Lung (tissue), 12 donors: ENCODE results near the gene CATSPER4. TPM values are rescaled to one million over a fixed set of nuclear protein-coding genes. Genes with fewer than 3 reads are reported as not detected.
A peak's percentile ranks its signal among the peaks of the same experiment; 100 is the strongest.

Experiments used
- ATAC-seq: fragments of 200-7000 bp; cut with Tn5 transposase; one replicate; pipeline ENCODE4 v1.9.1; 2020; ENCODE audit warnings: moderate number of reproducible peaks; ENCODE audit not compliant: insufficient read depth, low FRiP score
- DNase-seq, 3 donors: peaks; one replicate each; pipeline ENCODE4 v3.0.0-alpha.2; 2013 to 2017
- H3K27ac ChIP-seq, 2 donors: one replicate each; pipeline ENCODE4 v1.5.1; 2013; ENCODE audit warnings: mild to moderate bottlenecking in 2 of 2, moderate library complexity in 2 of 2, control low read depth in 1 of 2, inconsistent platforms in 1 of 2, low read depth in 1 of 2, low read length in 1 of 2
- H3K27me3 ChIP-seq, 3 donors: one replicate each; pipeline ENCODE4 v1.5.1; 2013; ENCODE audit warnings: low read length in 2 of 3; ENCODE audit not compliant: control insufficient read depth in 3 of 3, insufficient read depth in 3 of 3
- H3K36me3 ChIP-seq, 4 donors: one replicate each; pipeline ENCODE4 v1.5.1; 2013; ENCODE audit warnings: low read length in 4 of 4, mild to moderate bottlenecking in 1 of 4, moderate library complexity in 1 of 4; ENCODE audit not compliant: control insufficient read depth in 4 of 4, insufficient read depth in 4 of 4
- H3K4me1 ChIP-seq, 5 donors: one replicate each; pipeline ENCODE4 v1.5.1; 2013; ENCODE audit warnings: low read length in 5 of 5, mild to moderate bottlenecking in 2 of 5, moderate library complexity in 1 of 5; ENCODE audit not compliant: control insufficient read depth in 5 of 5, insufficient read depth in 5 of 5
- H3K4me3 ChIP-seq: one replicate; pipeline ENCODE4 v1.5.1; 2013; ENCODE audit warnings: mild to moderate bottlenecking, control low read depth, moderate library complexity
- H3K9ac ChIP-seq, 2 donors: one replicate each; pipeline ENCODE4 v1.5.1; 2013; ENCODE audit warnings: low read length in 2 of 2, control low read depth in 1 of 2; ENCODE audit not compliant: insufficient read depth in 1 of 2
- H3K9me3 ChIP-seq, 4 donors: one replicate each; pipeline ENCODE4 v1.5.1; 2013; ENCODE audit warnings: low read length in 3 of 4, mild to moderate bottlenecking in 1 of 4, moderate library complexity in 1 of 4; ENCODE audit not compliant: control insufficient read depth in 4 of 4, insufficient read depth in 3 of 4
- CTCF ChIP-seq: IDR thresholded peaks from 2 replicates; pipeline ENCODE4 v1.5.1; 2012; ENCODE audit warnings: mild to moderate bottlenecking; ENCODE audit errors: control extremely low read depth, extremely low read depth
- WGBS, 2 donors: extraction: QIAGEN DNeasy Blood & Tissue Kit; methylation state at CpG; one replicate each; pipeline ENCODE4 v1.1.7; 2013; 5-methylcytosine and 5-hydroxymethylcytosine counted together
- polyA plus RNA-seq, 2 donors: library from polyadenylated mRNA; stranded (reverse); fragments of 200-250 nt; gene quantifications; one replicate each; pipeline ENCODE4 v1.2.1, GENCODE V29; 2013
- total RNA-seq, 2 donors: library from RNA; depleted of rRNA in 1 of 2; stranded (reverse); fragments of >200 nt in 1 of 2; gene quantifications; one replicate each; pipeline ENCODE4 v1.2.1, GENCODE V29; 2014 to 2021
- donor health status: control.
- donor health status: control.
- donor health status: Bipolar disorder and iron deficiency.
- donor health status: healthy.
- donor health status: DM: yes; HTN: yes; CAD: no.

The CATSPER4 gene
- total and polyA plus RNA-seq, 4 donors = not detected

GRCh38 chr1:26164036-26164860 is 26.2 kb upstream of the CATSPER4 start:
- TF ChIP-seq CTCF = peak; percentile 50
- Histone ChIP-seq H3K4me3 (no peak overlapping the region), H3K36me3 (no peaks in the 10 kb centered on the region), H3K27ac (peak overlapping the region in 1 of 2 donors; percentile 82), H3K27me3 (no peaks in the 10 kb centered on the region), H3K9me3 (no peaks in the 10 kb centered on the region), H3K4me1 (peaks cover 0 to 30% (median 5%) of the 10 kb centered on the region in 5 donors), H3K9ac (no peak overlapping the region)
- peak; percentile 42 for ATAC-seq
- peak; percentile 50 to 69 (median 55) for DNase-seq
- 13 to 16% methylated on average over 64 to 72 of the region's 72 CpGs for WGBS, 2 donors

GRCh38 chr1:26164861-26165842 is 25.2 kb upstream of the CATSPER4 start:
- H3K36me3 ChIP-seq = no peaks in the 10 kb centered on the region
- DNase-seq (peak in 2 of 3 donors; percentile 52 to 55), ATAC-seq (no peak)
- H3K27me3 ChIP-seq = no peaks in the 10 kb centered on the region
- no peak for TF ChIP-seq CTCF
- H3K4me1 ChIP-seq = peaks cover 0 to 26% (median 5%) of the 10 kb centered on the region in 5 donors
- no peak overlapping the region for H3K4me3 ChIP-seq
- no peak overlapping the region for H3K27ac ChIP-seq
- no peaks in the 10 kb centered on the region for H3K9me3 ChIP-seq
- no peak overlapping the region for H3K9ac ChIP-seq
- WGBS, 2 donors = 64 to 67% methylated on average over 19 of the region's 19 CpGs

GRCh38 chr1:26166719-26167281 is 23.6 kb upstream of the CATSPER4 start:
- DNase-seq (no peak), ATAC-seq (no peak)
- 79 to 87% methylated on average over 4 of the region's 4 CpGs for WGBS, 2 donors
- Histone ChIP-seq H3K27me3 (no peaks in the 10 kb centered on the region), H3K4me1 (peaks cover 0 to 24% (median 5%) of the 10 kb centered on the region in 5 donors), H3K9me3 (no peaks in the 10 kb centered on the region), H3K27ac (no peak overlapping the region), H3K9ac (no peak overlapping the region), H3K36me3 (peaks cover 0 to 3% (median 0%) of the 10 kb centered on the region in 4 donors), H3K4me3 (no peak overlapping the region)
- no peak for TF ChIP-seq CTCF
